A673 (cell line): ENCODE results near the gene PHF19. TPM values are rescaled to one million over a fixed set of nuclear protein-coding genes. Genes with fewer than 3 reads are reported as not detected.

Experiments
- BruUV-seq: library from RNA; stranded (reverse); fragments of 400-500 nt; replicated peaks from 2 replicates; lab custom pipeline; 2021; lab: Mats Ljungman, UMichigan
- CTCF ChIA-PET: fragments of 300-600 bp; sonication (Branson Sonifier 250); formaldehyde crosslinking; loops from one replicate; lab custom pipeline; 2022; ENCODE audit warnings: antibody characterized with exemption; lab: Charles Lee
- POLR2A ChIA-PET: fragments of 300-600 bp; sonication (Branson Sonifier 250); formaldehyde crosslinking; loops from one replicate; lab custom pipeline; 2022; ENCODE audit warnings: antibody characterized with exemption; ENCODE audit not compliant: low non-redundant PET; lab: Charles Lee
- DNase-seq: peaks from one replicate; pipeline ENCODE4 v3.0.0-alpha.2; 2015; ENCODE audit warnings: low spot score
- H3K27ac ChIP-seq: fragments of 200-600 bp; sonication (generic); 2 replicates; pipeline ENCODE4 v1.5.1; 2016; ENCODE audit warnings: mixed run types, low read depth, mild to moderate bottlenecking, mixed read lengths, antibody characterized with exemption, low read length; ENCODE audit not compliant: poor library complexity, severe bottlenecking
- H3K27me3 ChIP-seq: fragments of 200-600 bp; sonication (generic); replicated peaks from 2 replicates; pipeline ENCODE4 v1.6.1; 2017; ENCODE audit warnings: mixed run types, low read depth, mild to moderate bottlenecking, mixed read lengths, antibody characterized with exemption, low read length; ENCODE audit not compliant: insufficient read depth, poor library complexity
- H3K36me3 ChIP-seq: fragments of 200-600 bp; sonication (generic); 2 replicates; pipeline ENCODE4 v1.6.1; 2016; ENCODE audit warnings: mixed run types, mild to moderate bottlenecking, mixed read lengths, antibody characterized with exemption, low read length; ENCODE audit not compliant: insufficient read depth, poor library complexity, severe bottlenecking
- H3K4me1 ChIP-seq: fragments of 200-600 bp; sonication (generic); 2 replicates; pipeline ENCODE4 v1.6.1; 2017; ENCODE audit warnings: mixed run types, mild to moderate bottlenecking, mixed read lengths, antibody characterized with exemption, low read length; ENCODE audit not compliant: insufficient read depth, poor library complexity, severe bottlenecking
- H3K4me3 ChIP-seq: fragments of 200-600 bp; sonication (generic); 2 replicates; pipeline ENCODE4 v1.5.1; 2016; ENCODE audit warnings: low read depth, mixed run types, mild to moderate bottlenecking, mixed read lengths, low read length; ENCODE audit not compliant: poor library complexity, severe bottlenecking
- H3K9me3 ChIP-seq: fragments of 200-600 bp; sonication (generic); 2 replicates; pipeline ENCODE4 v1.6.1; 2016; ENCODE audit warnings: mixed run types, low read depth, mild to moderate bottlenecking, mixed read lengths, antibody characterized with exemption, low read length; ENCODE audit not compliant: poor library complexity, severe bottlenecking
- EZH2 ChIP-seq: fragments of 200-600 bp; sonication (generic); IDR thresholded peaks from 2 replicates; pipeline ENCODE4 v1.6.1; 2017; ENCODE audit warnings: borderline replicate concordance, low read depth, mild to moderate bottlenecking, mixed read lengths, antibody characterized with exemption, low read length; ENCODE audit not compliant: poor library complexity, severe bottlenecking
- intact Hi-C: fragments of 100-400 bp; cut with micrococcal nuclease; formaldehyde crosslinking; loops from one replicate; pipeline ENCODE4 v1.10.0; 2022; ENCODE audit not compliant: unreplicated experiment
- total RNA-seq: library from RNA; stranded (reverse); gene quantifications from 2 replicates; pipeline ENCODE4 v1.2.3, GENCODE V29; 2021
- TF ChIP-seq, protein P1 (sequence below): fragments of 300-800, 200-600 bp; sonication (generic); conservative IDR thresholded peaks from 2 replicates; pipeline ENCODE4 v1.5.1; 2017; ENCODE audit warnings: low read depth, mild to moderate bottlenecking, antibody characterized with exemption, low read length, moderate library complexity, mixed read lengths

PHF19 gene
- total RNA-seq, 1 experiment from 2014 or later, result 75.7 TPM

DNA sequence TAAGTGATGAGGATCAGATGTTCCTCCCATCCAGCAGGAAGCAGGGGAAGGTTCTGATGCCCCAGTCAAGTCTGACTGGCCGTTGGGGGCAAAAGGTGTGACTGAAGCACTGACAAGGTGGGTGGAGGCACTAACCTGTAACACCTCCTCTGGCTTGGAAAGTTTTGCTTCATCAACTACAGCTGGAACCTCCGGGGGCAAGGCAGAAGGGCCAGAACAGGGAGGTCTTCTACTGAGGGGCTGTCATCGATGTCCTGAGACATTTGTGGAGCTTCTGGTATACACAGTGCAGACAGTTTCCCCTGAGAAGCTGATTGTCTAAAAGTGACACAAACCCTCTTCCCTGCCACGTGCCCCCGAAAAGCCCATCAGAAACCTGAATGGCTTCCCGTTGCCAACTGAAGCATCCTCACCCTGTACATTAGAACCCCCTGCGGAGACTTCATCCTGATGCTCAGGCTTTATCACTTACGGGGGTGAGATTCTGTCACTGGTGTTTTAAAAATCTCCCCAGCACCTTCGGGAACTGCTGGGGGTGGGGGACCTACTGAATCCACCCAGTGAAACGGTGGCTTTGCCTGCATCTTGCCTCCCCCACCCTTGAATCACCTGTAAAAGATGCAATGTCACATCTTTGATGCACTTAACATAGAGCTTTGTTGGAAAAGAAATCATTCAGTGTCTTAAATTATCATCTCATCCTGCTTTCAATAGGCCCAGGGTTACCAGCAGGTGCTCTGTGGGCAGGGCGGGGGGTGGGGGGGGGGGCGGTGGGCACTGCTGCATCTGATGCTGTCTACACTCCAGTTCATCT lies 25.0 kb upstream of the PHF19 start:
- no peaks in the 10 kb centered on the region for H3K27me3 ChIP-seq
- no peaks in the 10 kb centered on the region for H3K9me3 ChIP-seq
- TF ChIP-seq, protein P1, sequence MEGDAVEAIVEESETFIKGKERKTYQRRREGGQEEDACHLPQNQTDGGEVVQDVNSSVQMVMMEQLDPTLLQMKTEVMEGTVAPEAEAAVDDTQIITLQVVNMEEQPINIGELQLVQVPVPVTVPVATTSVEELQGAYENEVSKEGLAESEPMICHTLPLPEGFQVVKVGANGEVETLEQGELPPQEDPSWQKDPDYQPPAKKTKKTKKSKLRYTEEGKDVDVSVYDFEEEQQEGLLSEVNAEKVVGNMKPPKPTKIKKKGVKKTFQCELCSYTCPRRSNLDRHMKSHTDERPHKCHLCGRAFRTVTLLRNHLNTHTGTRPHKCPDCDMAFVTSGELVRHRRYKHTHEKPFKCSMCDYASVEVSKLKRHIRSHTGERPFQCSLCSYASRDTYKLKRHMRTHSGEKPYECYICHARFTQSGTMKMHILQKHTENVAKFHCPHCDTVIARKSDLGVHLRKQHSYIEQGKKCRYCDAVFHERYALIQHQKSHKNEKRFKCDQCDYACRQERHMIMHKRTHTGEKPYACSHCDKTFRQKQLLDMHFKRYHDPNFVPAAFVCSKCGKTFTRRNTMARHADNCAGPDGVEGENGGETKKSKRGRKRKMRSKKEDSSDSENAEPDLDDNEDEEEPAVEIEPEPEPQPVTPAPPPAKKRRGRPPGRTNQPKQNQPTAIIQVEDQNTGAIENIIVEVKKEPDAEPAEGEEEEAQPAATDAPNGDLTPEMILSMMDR, result no peak
- TF ChIP-seq EZH2, result no peak
- H3K4me1 ChIP-seq, result peaks cover 3% of the 10 kb centered on the region
- intact Hi-C loops, result no loop called here
- H3K4me3 ChIP-seq, result no peak overlapping the region
- no peak for DNase-seq
- H3K27ac ChIP-seq, result no peak overlapping the region
- CTCF ChIA-PET, result no interaction called here
- no TSS peak for BruUV-seq
- no peaks in the 10 kb centered on the region for H3K36me3 ChIP-seq
- POLR2A ChIA-PET, result no interaction called here

DNA sequence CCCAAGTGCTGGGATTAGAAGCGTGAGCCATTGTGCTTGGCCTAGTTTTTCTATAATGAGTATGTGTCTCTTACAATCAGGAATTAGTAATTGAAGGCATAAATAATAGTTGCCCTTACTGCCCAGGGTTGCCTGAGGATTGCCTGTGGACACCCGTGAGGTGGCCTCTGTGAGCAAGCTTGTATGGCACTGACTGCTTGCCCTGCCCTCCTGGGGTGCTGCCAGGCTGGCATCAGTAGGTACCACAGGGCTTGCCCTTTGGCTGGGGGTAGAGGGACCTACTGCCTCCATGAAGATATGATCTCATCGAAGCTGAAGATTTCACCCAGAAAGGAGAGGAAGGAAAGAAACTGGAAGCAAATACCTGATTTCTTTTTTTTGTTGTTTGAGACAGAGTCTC lies 23.8 kb upstream of the PHF19 start:
- H3K27me3 ChIP-seq, result no peaks in the 10 kb centered on the region
- no peak for DNase-seq
- ChIA-PET CTCF (interaction anchor here (0.7 kb wide), 1 partner anchor 23 kb away, joined by 4 read pairs; no protein-coding TSS in a partner anchor), POLR2A (no interaction called here)
- no peak overlapping the region for H3K4me3 ChIP-seq
- intact Hi-C loops, result no loop called here
- no peak overlapping the region for H3K27ac ChIP-seq
- H3K4me1 ChIP-seq, result peaks cover 3% of the 10 kb centered on the region
- TF ChIP-seq, protein P1, result no peak
- no peaks in the 10 kb centered on the region for H3K9me3 ChIP-seq
- no peaks in the 10 kb centered on the region for H3K36me3 ChIP-seq
- BruUV-seq, result no TSS peak

DNA sequence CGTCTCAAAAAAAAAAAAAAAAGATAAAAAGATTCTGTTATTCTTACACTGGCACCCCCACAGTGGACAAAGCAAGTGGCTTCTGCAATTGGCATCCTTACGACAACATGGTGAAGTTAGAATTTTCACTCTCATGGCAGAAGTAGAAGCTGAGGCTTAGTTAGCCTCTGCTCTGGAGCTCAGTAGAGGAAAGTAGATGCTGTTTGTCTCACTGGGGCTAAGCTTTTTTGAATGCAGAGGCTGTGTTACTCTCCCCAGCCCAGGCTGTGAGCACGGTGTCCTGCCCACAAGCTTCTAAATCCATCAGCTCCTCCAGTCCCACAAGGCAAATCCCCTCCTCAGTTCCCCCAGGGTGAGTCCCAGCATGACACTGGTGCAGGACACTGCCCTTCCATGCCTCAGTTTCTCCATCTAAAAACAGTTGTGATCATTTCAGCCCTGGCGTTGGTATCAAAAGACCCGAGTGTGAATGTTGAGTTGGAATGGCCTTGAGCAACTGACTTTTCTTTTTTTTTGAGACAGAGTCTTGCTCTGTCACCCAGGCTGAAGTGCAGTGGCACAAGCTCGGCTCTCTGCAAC lies 22.6 kb upstream of the PHF19 start:
- no peak for DNase-seq
- BruUV-seq, result no TSS peak
- CTCF ChIA-PET, result interaction anchor here (0.7 kb wide), 1 partner anchor 20 kb away, joined by 4 read pairs; no protein-coding TSS in a partner anchor
- POLR2A ChIA-PET, result no interaction called here
- Histone ChIP-seq H3K27ac (no peak overlapping the region), H3K36me3 (no peaks in the 10 kb centered on the region), H3K9me3 (no peaks in the 10 kb centered on the region), H3K27me3 (no peaks in the 10 kb centered on the region), H3K4me3 (no peak overlapping the region), H3K4me1 (peaks cover 3% of the 10 kb centered on the region)
- intact Hi-C loops, result no loop called here
- TF ChIP-seq EZH2, result no peak
- TF ChIP-seq, protein P1, result no peak
